Pancreas (tissue), 10 donors: Measurements from ENCODE around the gene C19orf81. TPM values are rescaled to one million over a fixed set of nuclear protein-coding genes. Genes with fewer than 3 reads are reported as not detected.

Source experiments
- ATAC-seq, 4 donors: fragments of 200-7000 bp; cut with Tn5 transposase; one replicate each; pipeline versions ENCODE4 v1.8.0 to v1.9.1; 2020; ENCODE audit warnings: mild to moderate bottlenecking in 4 of 4, moderate library complexity in 4 of 4
- DNase-seq, 6 donors: peaks; one replicate each; pipeline ENCODE4 v3.0.0-alpha.2; 2020
- FAIRE-seq: peaks from 2 replicates; lab custom pipeline; 2012; peaks lifted over from hg19 to GRCh38; lab: Jason Lieb, UNC
- H3K27ac ChIP-seq, 4 donors: fragments of 200-600 bp; sonication (generic); 1 replicate in 3 of 4; 2 replicates in 1 of 4; pipeline versions ENCODE4 v1.5.0 to v1.8.0; 2020
- H3K27me3 ChIP-seq, 4 donors: fragments of 200-600 bp; one replicate each; pipeline ENCODE4 v1.8.0; 2021
- H3K36me3 ChIP-seq, 3 donors: fragments of 200-600 bp; sonication (generic) in 1 of 3; one replicate each; pipeline versions ENCODE4 v1.5.0 to v1.8.0; 2020 to 2021
- H3K4me1 ChIP-seq, 3 donors: fragments of 200-600 bp; one replicate each; pipeline ENCODE4 v1.8.0; 2021
- H3K4me3 ChIP-seq, 4 donors: fragments of 200-600 bp; sonication (generic) in 2 of 4; one replicate each; pipeline versions ENCODE4 v1.5.0 to v1.8.0; 2020 to 2021
- H3K9me3 ChIP-seq, 4 donors: fragments of 200-600 bp; one replicate each; pipeline ENCODE4 v1.8.0; 2021
- CTCF ChIP-seq, 4 donors: fragments of 200-600 bp; sonication (generic) in 3 of 4; IDR thresholded peaks; one replicate each; pipeline versions ENCODE4 v1.5.0 to v1.8.0; 2021; ENCODE audit warnings: antibody characterized with exemption in 4 of 4
- WGBS, 2 donors: extraction: QIAGEN DNeasy Blood & Tissue Kit; methylation state at CpG; one replicate each; pipeline ENCODE4 v1.1.7; 2013; 5-methylcytosine and 5-hydroxymethylcytosine counted together
- intact Hi-C, 3 donors: fragments of 100-400 bp; cut with DNase I; formaldehyde crosslinking; loops; one replicate each; pipeline versions ENCODE4 v1.11.1 to v1.14.2; 2022
- polyA plus RNA-seq, 2 donors: library from polyadenylated mRNA; stranded (reverse); fragments of 200-250 nt; gene quantifications; one replicate each; pipeline ENCODE4 v1.2.3, GENCODE V29; 2013
- total RNA-seq, 6 donors: library from RNA; stranded (reverse); fragmentation: NEBNext Ultra II Directional in 4 of 6; extraction: Animal tissue kit (Norgen Biotek cat#: 25700) in 4 of 6; gene quantifications; one replicate each; pipeline versions ENCODE4 v1.2.1 to v1.2.4, GENCODE V29; 2021 to 2023
- donor health status: healthy with polysubstance abuse.
- donor health status: DM: no; HTN: no; CAD: no; lungs with moderate emphysema.
- donor health status: DM: no; HTN: no; CAD: no.
- donor health status: control.
- donor health status: control.
- donor health status: Bipolar disorder and iron deficiency.
- donor health status: DM: yes; HTN: yes; CAD: no.
- donor health status: DM: no; HTN: no; CAD: no.
- donor health status: DM: no; HTN: no; CAD: no.
- donor health status: DM: yes; HTN: yes; CAD: no.

The C19orf81 gene
- total and polyA plus RNA-seq, 8 donors: 0.40 to 1.2 (median 0.91) TPM; not detected in 3

GRCh38 chr19:50693064-50693975 is 44.1 kb downstream of the C19orf81 start:
- Histone ChIP-seq H3K27me3 (peaks cover 0 to 3% (median 0%) of the 10 kb centered on the region in 4 donors), H3K36me3 (no peaks in the 10 kb centered on the region), H3K4me3 (no peak overlapping the region), H3K4me1 (no peaks in the 10 kb centered on the region), H3K9me3 (no peaks in the 10 kb centered on the region), H3K27ac (no peak overlapping the region)
- TF ChIP-seq CTCF (IDR thresholded peaks at IDR 0.05): no peak
- no peak for FAIRE-seq
- 3 to 7% methylated on average over 22 to 23 of the region's 23 CpGs for WGBS, 2 donors
- intact Hi-C loops: no loop called here
- DNase-seq: no peak
- ATAC-seq: no peak

- no peak overlapping the region for H3K4me3 ChIP-seq
- peaks cover 0 to 3% (median 0%) of the 10 kb centered on the region in 4 donors for H3K27me3 ChIP-seq
- no peaks in the 10 kb centered on the region for H3K4me1 ChIP-seq
- intact Hi-C loops: no loop called here
- DNase-seq (no peak), ATAC-seq (no peak), FAIRE-seq (no peak)
- H3K36me3 ChIP-seq: no peaks in the 10 kb centered on the region
- H3K9me3 ChIP-seq: no peaks in the 10 kb centered on the region
- TF ChIP-seq CTCF (IDR thresholded peaks at IDR 0.05): no peak
- H3K27ac ChIP-seq: no peak overlapping the region
- 0 to 2% methylated on average over 8 to 51 of the region's 51 CpGs for WGBS, 2 donors
Measured at GRCh38 chr19:50694815-50695145, 45.5 kb downstream of the C19orf81 start.

- FAIRE-seq (no peak), ATAC-seq (peak in 2 of 4 donors; percentile 84), DNase-seq (peak in 1 of 6 donors; percentile 73)
- H3K4me3 ChIP-seq: no peak overlapping the region
- intact Hi-C loops: no loop called here
- peaks cover 0 to 3% (median 0%) of the 10 kb centered on the region in 4 donors for H3K27me3 ChIP-seq
- H3K4me1 ChIP-seq: no peaks in the 10 kb centered on the region
- no peak for TF ChIP-seq CTCF (IDR thresholded peaks at IDR 0.05)
- no peak overlapping the region for H3K27ac ChIP-seq
- no peaks in the 10 kb centered on the region for H3K36me3 ChIP-seq
- H3K9me3 ChIP-seq: no peaks in the 10 kb centered on the region
- WGBS, 2 donors: 0 to 2% methylated on average over 40 to 70 of the region's 81 CpGs
Measured at GRCh38 chr19:50695251-50696093, 46.2 kb downstream of the C19orf81 start.

- no peak overlapping the region for H3K4me3 ChIP-seq
- no peak for TF ChIP-seq CTCF (IDR thresholded peaks at IDR 0.05)
- WGBS, 2 donors: 47 to 57% methylated on average over 14 to 15 of the region's 15 CpGs
- H3K36me3 ChIP-seq: no peaks in the 10 kb centered on the region
- ATAC-seq (no peak), FAIRE-seq (no peak), DNase-seq (no peak)
- no peaks in the 10 kb centered on the region for H3K4me1 ChIP-seq
- H3K9me3 ChIP-seq: no peaks in the 10 kb centered on the region
- intact Hi-C loops: no loop called here
- H3K27me3 ChIP-seq: peaks cover 0 to 3% (median 0%) of the 10 kb centered on the region in 4 donors
- H3K27ac ChIP-seq: no peak overlapping the region
Measured at GRCh38 chr19:50696094-50696483, 46.8 kb downstream of the C19orf81 start.
